ENCODE results near the gene INAFM1.

Gene INAFM1
- 1.3 to 5.0 (median 3.0) reads per million in 9 experiments for total RNA-seq

GRCh38 chr19:47274071-47274890 is at the start of gene INAFM1:
Gene INAFM1, plus strand, starts transcription at chr19:47274885. Its CDS starts 35 bp downstream, at chr19:47274920.
- Mint-ChIP-seq H3K27me3 (no peaks in the 10 kb centered on the region), H3K4me1 (ENCODE audit: low read depth in 2 of 2) (peaks cover 19 to 23% of the 10 kb centered on the region in 2 donors), H3K27ac (peak within 1 kb of the TSS; percentile 96 to 98), H3K9me3 (no peaks in the 10 kb centered on the region), H3K4me3 (peak within 1 kb of the TSS; percentile 96 to 98), H3K36me3 (ENCODE audit: insufficient read depth) (peaks cover 36% of the 10 kb centered on the region)
- ATAC-seq (replicated peaks) (peak; percentile 70), DNase-seq (peak; percentile 99)

- ATAC-seq (replicated peaks), result peak; percentile 51
- Mint-ChIP-seq H3K27me3 (no peaks in the 10 kb centered on the region), H3K4me1 (ENCODE audit: low read depth in 2 of 2) (peaks cover 10 to 19% of the 10 kb centered on the region in 2 donors), H3K9me3 (no peaks in the 10 kb centered on the region), H3K4me3 (peak overlapping the region; percentile 55 to 64), H3K27ac (peak overlapping the region; percentile 65 to 88), H3K36me3 (ENCODE audit: insufficient read depth) (peaks cover 49% of the 10 kb centered on the region)
- peak; percentile 85 to 89 (median 89) for DNase-seq
Measured at GRCh38 chr19:47225746-47226425, 48.8 kb upstream of the INAFM1 start.

GRCh38 chr19:47226426-47227351 is 48.0 kb upstream of the INAFM1 start:
- H3K27ac Mint-ChIP-seq, result peak overlapping the region in 1 of 2 donors; percentile 86
- peak; percentile 37 to 43 (median 38) for DNase-seq
- no peaks in the 10 kb centered on the region for H3K27me3 Mint-ChIP-seq
- H3K36me3 Mint-ChIP-seq (ENCODE audit: insufficient read depth), result peaks cover 54% of the 10 kb centered on the region
- ATAC-seq (replicated peaks), result peak; percentile 0
- H3K9me3 Mint-ChIP-seq, result no peaks in the 10 kb centered on the region
- H3K4me3 Mint-ChIP-seq, result no peak overlapping the region
- H3K4me1 Mint-ChIP-seq (ENCODE audit: low read depth in 2 of 2), result peaks cover 14 to 24% of the 10 kb centered on the region in 2 donors

- DNase-seq, result peak in 2 of 3 experiments; percentile 27 to 31
- no peaks in the 10 kb centered on the region for H3K27me3 Mint-ChIP-seq
- no peak for ATAC-seq (replicated peaks)
- peak overlapping the region in 1 of 2 donors; percentile 86 for H3K27ac Mint-ChIP-seq
- no peaks in the 10 kb centered on the region for H3K9me3 Mint-ChIP-seq
- H3K4me3 Mint-ChIP-seq, result no peak overlapping the region
- peaks cover 53% of the 10 kb centered on the region for H3K36me3 Mint-ChIP-seq (ENCODE audit: insufficient read depth)
- H3K4me1 Mint-ChIP-seq (ENCODE audit: low read depth in 2 of 2), result peaks cover 20 to 26% of the 10 kb centered on the region in 2 donors
Measured at GRCh38 chr19:47227352-47228167, 47.1 kb upstream of the INAFM1 start.

GRCh38 chr19:47228168-47228936 is 46.3 kb upstream of the INAFM1 start:
- Mint-ChIP-seq H3K36me3 (ENCODE audit: insufficient read depth) (peaks cover 45% of the 10 kb centered on the region), H3K9me3 (no peaks in the 10 kb centered on the region), H3K27me3 (no peaks in the 10 kb centered on the region), H3K27ac (no peak overlapping the region), H3K4me1 (ENCODE audit: low read depth in 2 of 2) (peaks cover 24 to 30% of the 10 kb centered on the region in 2 donors), H3K4me3 (no peak overlapping the region)
- DNase-seq (peak; percentile 44 to 56 (median 47)), ATAC-seq (replicated peaks) (peak; percentile 4)

GRCh38 chr19:47228937-47229675 is 45.6 kb upstream of the INAFM1 start:
- no peak overlapping the region for H3K27ac Mint-ChIP-seq
- DNase-seq (peak; percentile 40 to 50 (median 46)), ATAC-seq (replicated peaks) (peak; percentile 3)
- H3K4me3 Mint-ChIP-seq, result no peak overlapping the region
- H3K36me3 Mint-ChIP-seq (ENCODE audit: insufficient read depth), result peaks cover 45% of the 10 kb centered on the region
- H3K4me1 Mint-ChIP-seq (ENCODE audit: low read depth in 2 of 2), result peaks cover 24 to 30% of the 10 kb centered on the region in 2 donors
- H3K27me3 Mint-ChIP-seq, result no peaks in the 10 kb centered on the region
- H3K9me3 Mint-ChIP-seq, result no peaks in the 10 kb centered on the region

GRCh38 chr19:47229676-47230053 is 45.0 kb upstream of the INAFM1 start:
- H3K4me1 Mint-ChIP-seq (ENCODE audit: low read depth in 2 of 2), result peaks cover 24 to 30% of the 10 kb centered on the region in 2 donors
- peaks cover 44% of the 10 kb centered on the region for H3K36me3 Mint-ChIP-seq (ENCODE audit: insufficient read depth)
- no peak overlapping the region for H3K27ac Mint-ChIP-seq
- DNase-seq, result peak in 1 of 3 experiments; percentile 27
- no peaks in the 10 kb centered on the region for H3K9me3 Mint-ChIP-seq
- ATAC-seq (replicated peaks), result no peak
- no peak overlapping the region for H3K4me3 Mint-ChIP-seq
- H3K27me3 Mint-ChIP-seq, result no peaks in the 10 kb centered on the region

GRCh38 chr19:47230054-47230920 is 44.4 kb upstream of the INAFM1 start:
- Mint-ChIP-seq H3K4me1 (ENCODE audit: low read depth in 2 of 2) (peaks cover 24 to 30% of the 10 kb centered on the region in 2 donors), H3K36me3 (ENCODE audit: insufficient read depth) (peaks cover 38% of the 10 kb centered on the region), H3K27ac (no peak overlapping the region), H3K9me3 (no peaks in the 10 kb centered on the region), H3K27me3 (no peaks in the 10 kb centered on the region), H3K4me3 (peak overlapping the region in 1 of 2 donors; percentile 26)
- ATAC-seq (replicated peaks) (peak; percentile 36), DNase-seq (peak; percentile 90 to 91 (median 91))

GRCh38 chr19:47230921-47231214 is 43.8 kb upstream of the INAFM1 start, which contains the start of gene BBC3:
Gene BBC3, minus strand, starts transcription at chr19:47231199. Its CDS starts 2,768 bp downstream, at chr19:47228431.
- ATAC-seq (replicated peaks) (no peak), DNase-seq (no peak)
- Mint-ChIP-seq H3K27ac (peak within 1 kb of the TSS; percentile 74 to 85), H3K4me1 (ENCODE audit: low read depth in 2 of 2) (peaks cover 19 to 26% of the 10 kb centered on the region in 2 donors), H3K36me3 (ENCODE audit: insufficient read depth) (peaks cover 32% of the 10 kb centered on the region), H3K4me3 (peak within 1 kb of the TSS; percentile 71 to 73), H3K27me3 (no peaks in the 10 kb centered on the region), H3K9me3 (no peaks in the 10 kb centered on the region)

GRCh38 chr19:47231215-47232054 is 43.2 kb upstream of the INAFM1 start:
- H3K27me3 Mint-ChIP-seq, result no peaks in the 10 kb centered on the region
- H3K27ac Mint-ChIP-seq, result peak overlapping the region; percentile 74 to 85
- peak overlapping the region; percentile 71 to 73 for H3K4me3 Mint-ChIP-seq
- peaks cover 26% of the 10 kb centered on the region for H3K36me3 Mint-ChIP-seq (ENCODE audit: insufficient read depth)
- peaks cover 19 to 26% of the 10 kb centered on the region in 2 donors for H3K4me1 Mint-ChIP-seq (ENCODE audit: low read depth in 2 of 2)
- peak; percentile 60 for ATAC-seq (replicated peaks)
- no peaks in the 10 kb centered on the region for H3K9me3 Mint-ChIP-seq
- DNase-seq, result peak; percentile 90 to 92 (median 90)
